Measurements from ENCODE around the gene KANK4. TPM values are rescaled to one million over a fixed set of nuclear protein-coding genes. Genes with fewer than 3 reads are reported as not detected.
"Not testable (repeated sequence)": the region's sequence is repeated elsewhere in the genome, so short reads cannot be mapped to it uniquely, and the experiment has no call there.

KANK4 gene
- total and polyA plus RNA-seq, 9 donors, result 6.6 to 17.1 (median 12.7) TPM

DNA sequence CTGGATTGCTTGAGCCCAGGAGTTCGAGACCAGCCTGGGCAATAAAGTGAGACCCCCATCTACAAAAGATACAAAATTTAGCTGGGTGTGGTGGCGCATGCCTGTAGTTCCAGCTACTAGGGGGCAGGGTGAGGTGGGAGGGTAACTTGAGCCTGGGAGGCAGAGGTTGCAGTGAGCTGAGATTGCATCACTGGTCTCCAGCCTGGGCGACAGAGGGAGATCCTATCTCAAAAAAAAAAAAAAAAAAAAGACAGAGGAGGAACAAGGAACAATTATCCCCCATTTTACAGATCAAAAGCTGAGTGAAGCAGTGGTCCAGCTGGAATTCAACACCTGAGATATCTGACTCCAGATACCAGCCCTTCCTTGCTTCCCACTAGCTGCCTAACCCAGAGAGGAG lies 89.8 kb downstream of the KANK4 start:
- no peak for DNase-seq
- Histone ChIP-seq H3K4me1 (ENCODE audit: control insufficient read depth, insufficient read depth, low read length) (peaks cover 24% of the 10 kb centered on the region), H3K9me3 (replicated peaks; ENCODE audit: control insufficient read depth, low read depth, low read length) (no peaks in the 10 kb centered on the region), H3K4me3 (ENCODE audit: low read length) (no peak overlapping the region), H3K27ac (ENCODE audit: low read length) (no peak overlapping the region), H3K27me3 (ENCODE audit: control insufficient read depth, insufficient read depth, low read length) (no peaks in the 10 kb centered on the region), H3K36me3 (ENCODE audit: control insufficient read depth, insufficient read depth, low read length) (no peaks in the 10 kb centered on the region)
- WGBS (ENCODE audit: insufficient coverage), result no CpG with 5 or more reads among the region's 3 CpGs

DNA sequence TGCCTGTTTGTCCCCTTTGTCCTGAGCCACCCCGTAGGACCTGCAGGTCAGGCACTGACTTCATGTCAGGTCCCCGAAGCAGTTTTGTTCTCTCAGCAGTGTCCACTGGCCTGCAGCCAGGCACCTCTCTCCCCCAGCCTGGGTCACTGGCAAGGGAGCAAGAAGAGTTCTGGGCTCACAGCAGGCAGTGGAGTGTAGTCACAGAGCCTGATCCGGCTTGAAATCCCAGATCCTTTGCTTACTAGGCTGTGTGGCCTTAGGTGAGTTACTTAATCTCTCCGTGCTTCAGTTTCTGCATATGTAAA lies 90.4 kb downstream of the KANK4 start:
- no peak overlapping the region for H3K4me3 ChIP-seq (ENCODE audit: low read length)
- H3K9me3 ChIP-seq (replicated peaks; ENCODE audit: control insufficient read depth, low read depth, low read length), result no peaks in the 10 kb centered on the region
- H3K4me1 ChIP-seq (ENCODE audit: control insufficient read depth, insufficient read depth, low read length), result peaks cover 24% of the 10 kb centered on the region
- no peaks in the 10 kb centered on the region for H3K36me3 ChIP-seq (ENCODE audit: control insufficient read depth, insufficient read depth, low read length)
- DNase-seq, result peak; percentile 24
- peak overlapping the region; percentile 44 for H3K27ac ChIP-seq (ENCODE audit: low read length)
- no peaks in the 10 kb centered on the region for H3K27me3 ChIP-seq (ENCODE audit: control insufficient read depth, insufficient read depth, low read length)
- 65% methylated on average over 3 of the region's 4 CpGs for WGBS (ENCODE audit: insufficient coverage)

DNA sequence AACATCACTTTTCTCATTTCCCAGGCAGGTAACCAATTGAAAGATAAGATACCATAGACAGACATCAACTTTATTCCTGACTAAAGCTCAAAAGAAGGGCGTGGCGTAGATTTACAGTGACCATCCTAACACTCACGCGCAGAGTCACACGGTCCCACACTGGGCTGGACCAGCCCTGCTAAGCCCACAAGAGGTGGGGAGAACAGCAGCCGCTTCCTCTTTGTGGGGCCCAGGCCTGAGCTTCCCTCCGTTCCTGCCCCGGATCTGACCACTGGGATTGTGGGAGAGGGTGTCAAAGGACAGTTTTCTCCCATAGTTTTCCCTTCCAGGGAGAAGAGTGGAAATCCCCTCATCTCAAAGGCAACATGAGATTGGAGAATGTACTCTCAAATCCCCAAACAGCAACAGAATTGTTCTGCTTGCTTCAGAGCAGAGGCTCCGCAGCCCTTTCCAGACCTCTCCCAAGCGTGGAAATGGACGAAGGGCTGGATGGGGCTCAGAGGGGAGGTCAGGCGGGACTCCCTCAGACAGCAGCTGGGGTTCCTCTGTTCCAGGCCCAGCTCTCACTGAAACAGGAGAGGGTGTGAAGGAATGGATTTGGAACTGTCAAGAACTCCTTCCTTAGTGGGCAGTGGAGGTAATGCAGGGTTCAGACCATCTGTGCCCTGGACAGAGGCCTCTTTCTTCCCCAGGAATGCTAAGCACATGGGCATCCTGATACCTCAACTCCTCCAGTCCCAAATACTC lies 90.9 kb downstream of the KANK4 start:
- Histone ChIP-seq H3K27ac (ENCODE audit: low read length) (peak overlapping the region; percentile 44), H3K4me1 (ENCODE audit: control insufficient read depth, insufficient read depth, low read length) (peaks cover 24% of the 10 kb centered on the region), H3K4me3 (ENCODE audit: low read length) (no peak overlapping the region), H3K36me3 (ENCODE audit: control insufficient read depth, insufficient read depth, low read length) (no peaks in the 10 kb centered on the region), H3K9me3 (replicated peaks; ENCODE audit: control insufficient read depth, low read depth, low read length) (no peaks in the 10 kb centered on the region), H3K27me3 (ENCODE audit: control insufficient read depth, insufficient read depth, low read length) (no peaks in the 10 kb centered on the region)
- DNase-seq, result peak; percentile 65
- 85% methylated on average over 4 of the region's 12 CpGs for WGBS (ENCODE audit: insufficient coverage)

DNA sequence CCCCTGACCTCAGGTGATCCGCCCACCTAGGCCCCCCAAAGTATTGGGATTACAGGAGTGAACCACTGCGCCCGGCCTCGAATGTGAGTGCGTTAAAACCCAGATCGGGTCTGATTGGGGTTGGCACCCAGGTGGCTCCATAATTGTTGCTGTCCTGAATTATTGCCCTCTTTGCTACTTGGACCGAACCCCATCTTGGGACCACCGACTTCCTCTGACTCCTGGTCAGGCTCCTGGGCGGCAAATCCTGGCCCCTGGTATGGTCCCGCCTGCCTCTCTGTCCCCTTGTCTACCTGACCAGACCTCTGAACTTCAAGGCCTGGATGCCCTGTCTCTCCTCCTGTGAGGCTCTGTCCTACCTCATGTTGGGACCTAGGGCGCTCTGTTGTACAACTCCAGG lies 91.7 kb downstream of the KANK4 start:
- no peak for DNase-seq
- Histone ChIP-seq H3K9me3 (replicated peaks; ENCODE audit: control insufficient read depth, low read depth, low read length) (no peaks in the 10 kb centered on the region), H3K27ac (ENCODE audit: low read length) (no peak overlapping the region), H3K4me3 (ENCODE audit: low read length) (no peak overlapping the region), H3K36me3 (ENCODE audit: control insufficient read depth, insufficient read depth, low read length) (no peaks in the 10 kb centered on the region), H3K4me1 (ENCODE audit: control insufficient read depth, insufficient read depth, low read length) (peaks cover 17% of the 10 kb centered on the region), H3K27me3 (ENCODE audit: control insufficient read depth, insufficient read depth, low read length) (no peaks in the 10 kb centered on the region)
- 81% methylated on average over 11 of the region's 11 CpGs for WGBS (ENCODE audit: insufficient coverage)

DNA sequence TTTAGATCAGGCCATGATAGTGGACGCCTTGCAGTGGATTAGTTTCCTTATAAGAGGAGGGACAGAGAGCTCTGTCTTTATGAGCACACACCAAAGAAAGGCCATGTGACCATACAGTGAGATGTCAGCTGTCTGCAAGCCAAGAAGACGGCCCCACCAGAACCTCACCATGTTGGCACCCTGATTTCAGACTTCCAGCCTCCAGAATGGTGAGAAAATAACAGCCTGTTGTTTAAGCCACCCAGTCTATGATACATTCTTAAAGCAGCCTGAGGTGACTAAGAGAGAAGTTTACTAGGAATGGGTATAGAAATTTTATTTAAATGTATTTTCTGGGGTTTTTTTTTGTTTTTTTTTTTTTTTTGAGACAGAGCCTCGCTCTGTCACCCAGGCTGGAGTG lies 95.1 kb downstream of the KANK4 start:
- 80% methylated on average over 1 of the region's 3 CpGs for WGBS (ENCODE audit: insufficient coverage)
- H3K9me3 ChIP-seq (replicated peaks; ENCODE audit: control insufficient read depth, low read depth, low read length), result no peaks in the 10 kb centered on the region
- no peaks in the 10 kb centered on the region for H3K36me3 ChIP-seq (ENCODE audit: control insufficient read depth, insufficient read depth, low read length)
- peaks cover 13% of the 10 kb centered on the region for H3K4me1 ChIP-seq (ENCODE audit: control insufficient read depth, insufficient read depth, low read length)
- H3K27me3 ChIP-seq (ENCODE audit: control insufficient read depth, insufficient read depth, low read length), result no peaks in the 10 kb centered on the region
- H3K4me3 ChIP-seq (ENCODE audit: low read length), result no peak overlapping the region
- no peak for DNase-seq
- H3K27ac ChIP-seq (ENCODE audit: low read length), result no peak overlapping the region

DNA sequence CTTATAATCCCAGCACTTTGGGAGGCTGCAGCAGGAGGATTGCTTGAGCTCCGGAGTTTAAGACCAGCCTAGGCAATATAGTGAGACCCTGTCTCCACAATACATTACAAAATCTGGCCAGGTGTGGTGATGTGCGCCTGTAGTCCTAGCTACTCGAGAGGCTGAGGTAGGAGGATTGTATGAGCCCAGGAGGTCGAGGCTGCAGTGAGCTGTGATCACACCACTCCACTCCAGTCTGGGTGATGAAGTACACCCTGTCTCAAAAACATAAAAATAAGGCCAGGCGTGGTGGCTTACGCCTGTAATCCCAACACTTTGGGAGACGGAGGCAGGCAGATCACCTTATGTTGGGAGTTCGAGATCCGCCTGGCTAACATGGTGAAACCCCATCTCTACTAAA lies 96.9 kb downstream of the KANK4 start:
- Histone ChIP-seq H3K4me1 (ENCODE audit: control insufficient read depth, insufficient read depth, low read length) (no peaks in the 10 kb centered on the region), H3K4me3 (ENCODE audit: low read length) (no peak overlapping the region), H3K36me3 (ENCODE audit: control insufficient read depth, insufficient read depth, low read length) (no peaks in the 10 kb centered on the region), H3K9me3 (replicated peaks; ENCODE audit: control insufficient read depth, low read depth, low read length) (no peaks in the 10 kb centered on the region), H3K27ac (ENCODE audit: low read length) (no peak overlapping the region), H3K27me3 (ENCODE audit: control insufficient read depth, insufficient read depth, low read length) (no peaks in the 10 kb centered on the region)
- no peak for DNase-seq
- WGBS (ENCODE audit: insufficient coverage), result no CpG with 5 or more reads among the region's 9 CpGs

DNA sequence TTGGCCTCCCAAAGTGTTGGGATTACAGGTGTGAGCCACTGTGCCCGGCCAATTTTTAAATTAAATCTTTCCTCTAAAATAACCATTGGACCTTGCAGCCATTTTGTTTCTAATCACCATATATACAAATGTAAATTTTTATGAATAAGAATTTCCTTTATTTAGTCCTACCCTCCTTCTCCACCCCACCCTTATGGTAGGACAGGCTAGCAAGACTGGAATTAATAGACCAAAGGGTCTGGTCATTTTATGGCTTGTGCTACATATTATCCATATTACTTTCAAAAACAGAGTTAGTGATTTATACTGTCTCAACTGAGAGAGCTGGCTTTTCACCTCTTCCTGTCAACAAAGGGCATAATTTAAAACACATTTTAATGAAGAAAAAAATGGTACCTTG lies 98.1 kb downstream of the KANK4 start:
- no peaks in the 10 kb centered on the region for H3K27me3 ChIP-seq (ENCODE audit: control insufficient read depth, insufficient read depth, low read length)
- H3K36me3 ChIP-seq (ENCODE audit: control insufficient read depth, insufficient read depth, low read length), result no peaks in the 10 kb centered on the region
- H3K4me1 ChIP-seq (ENCODE audit: control insufficient read depth, insufficient read depth, low read length), result no peaks in the 10 kb centered on the region
- no peaks in the 10 kb centered on the region for H3K9me3 ChIP-seq (replicated peaks; ENCODE audit: control insufficient read depth, low read depth, low read length)
- no peak overlapping the region for H3K4me3 ChIP-seq (ENCODE audit: low read length)
- DNase-seq, result no peak
- no CpG with 5 or more reads among the region's 1 CpG for WGBS (ENCODE audit: insufficient coverage)
- no peak overlapping the region for H3K27ac ChIP-seq (ENCODE audit: low read length)

DNA sequence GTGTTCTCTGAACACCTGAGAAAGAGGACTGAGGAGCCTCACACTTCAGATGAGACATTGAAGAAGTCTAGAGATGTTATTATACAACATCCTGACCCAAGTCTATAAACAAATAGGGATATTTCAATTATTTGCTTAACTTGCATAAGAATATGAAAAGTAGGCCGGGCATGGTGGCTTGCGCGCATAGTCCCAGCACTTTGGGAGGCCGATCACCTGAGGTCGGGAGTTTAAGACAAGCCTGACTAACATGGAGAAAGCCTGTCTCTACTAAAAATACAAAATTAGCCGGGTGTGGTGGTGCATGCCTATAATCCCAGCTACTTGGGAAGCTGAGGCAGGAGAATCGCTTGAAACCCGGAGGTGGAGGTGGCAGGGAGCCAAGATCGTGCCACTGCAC lies 98.8 kb downstream of the KANK4 start:
- not testable (repeated sequence) for H3K36me3 ChIP-seq (ENCODE audit: control insufficient read depth, insufficient read depth, low read length); H3K9me3 ChIP-seq (replicated peaks; ENCODE audit: control insufficient read depth, low read depth, low read length); H3K4me3 ChIP-seq (ENCODE audit: low read length); H3K4me1 ChIP-seq (ENCODE audit: control insufficient read depth, insufficient read depth, low read length); DNase-seq; H3K27ac ChIP-seq (ENCODE audit: low read length); H3K27me3 ChIP-seq (ENCODE audit: control insufficient read depth, insufficient read depth, low read length)
- WGBS (ENCODE audit: insufficient coverage), result 100% methylated on average over 4 of the region's 9 CpGs

DNA sequence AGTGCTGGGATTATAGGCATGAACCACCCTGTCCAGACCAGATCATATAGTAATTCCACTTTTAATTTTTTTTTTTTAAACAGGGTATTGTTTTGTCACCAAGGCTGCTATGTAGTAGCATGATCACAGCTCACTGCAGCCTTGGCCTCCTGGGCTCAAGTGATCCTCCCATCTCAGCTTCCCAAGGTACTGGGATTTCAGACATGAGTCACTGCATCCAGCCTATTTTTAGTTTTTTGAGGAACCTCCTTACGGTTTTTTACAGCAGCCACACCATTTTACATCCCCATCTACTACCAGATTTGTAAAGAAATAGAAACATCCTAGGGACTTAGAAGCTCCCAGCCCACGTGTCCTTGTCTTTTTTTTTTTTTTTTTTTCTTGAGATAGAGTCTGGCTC lies 100.6 kb downstream of the KANK4 start:
- no peak overlapping the region for H3K4me3 ChIP-seq (ENCODE audit: low read length)
- H3K4me1 ChIP-seq (ENCODE audit: control insufficient read depth, insufficient read depth, low read length), result no peaks in the 10 kb centered on the region
- H3K27me3 ChIP-seq (ENCODE audit: control insufficient read depth, insufficient read depth, low read length), result no peaks in the 10 kb centered on the region
- no peaks in the 10 kb centered on the region for H3K36me3 ChIP-seq (ENCODE audit: control insufficient read depth, insufficient read depth, low read length)
- no peaks in the 10 kb centered on the region for H3K9me3 ChIP-seq (replicated peaks; ENCODE audit: control insufficient read depth, low read depth, low read length)
- DNase-seq, result no peak
- no CpG with 5 or more reads among the region's 2 CpGs for WGBS (ENCODE audit: insufficient coverage)
- no peak overlapping the region for H3K27ac ChIP-seq (ENCODE audit: low read length)

DNA sequence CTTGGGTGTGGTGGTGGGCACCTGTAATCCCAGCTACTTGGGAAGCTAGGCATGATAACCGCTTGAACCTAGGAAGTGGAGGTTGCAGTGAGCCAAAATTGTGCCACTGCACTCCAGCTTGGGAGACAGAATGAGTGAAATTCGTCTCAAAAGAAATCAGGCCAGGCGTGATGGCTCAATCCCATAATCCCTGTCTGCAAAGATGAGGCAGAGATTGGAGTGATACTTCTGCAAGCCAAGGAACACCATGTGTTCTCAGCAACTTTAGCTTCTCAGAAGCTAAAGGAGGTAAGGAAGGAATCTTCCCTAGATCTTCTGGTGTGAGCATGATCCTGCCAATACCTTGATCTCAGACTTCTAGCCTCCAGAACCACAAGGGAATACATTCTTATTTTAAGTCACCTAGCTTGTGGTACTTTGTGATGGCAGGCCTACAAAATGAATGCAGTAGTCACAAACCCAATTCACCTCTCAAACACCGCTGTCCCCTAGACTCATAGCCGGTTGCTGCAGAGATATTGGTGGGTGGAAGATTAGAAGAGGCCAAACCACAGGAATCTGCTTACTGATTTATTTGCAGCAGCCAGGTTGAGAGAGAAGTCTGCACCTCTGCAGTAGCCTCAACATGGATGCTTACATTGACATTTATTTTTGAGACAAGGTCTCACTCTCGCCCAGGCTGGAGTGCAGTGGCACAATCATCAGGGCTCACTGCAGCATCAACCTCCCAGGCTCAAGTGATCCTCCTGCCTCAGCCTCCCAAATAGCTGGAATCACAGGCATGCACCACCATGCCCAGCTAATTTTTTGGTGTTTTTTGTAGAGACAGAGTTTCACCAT lies 105.9 kb downstream of the KANK4 start:
- Histone ChIP-seq H3K27me3 (ENCODE audit: control insufficient read depth, insufficient read depth, low read length) (no peaks in the 10 kb centered on the region), H3K9me3 (replicated peaks; ENCODE audit: control insufficient read depth, low read depth, low read length) (peaks cover 18% of the 10 kb centered on the region), H3K36me3 (ENCODE audit: control insufficient read depth, insufficient read depth, low read length) (peaks cover 2% of the 10 kb centered on the region), H3K4me1 (ENCODE audit: control insufficient read depth, insufficient read depth, low read length) (no peaks in the 10 kb centered on the region), H3K4me3 (ENCODE audit: low read length) (no peak overlapping the region), H3K27ac (ENCODE audit: low read length) (no peak overlapping the region)
- 82% methylated on average over 3 of the region's 6 CpGs for WGBS (ENCODE audit: insufficient coverage)
- no peak for DNase-seq

All from muscle of leg (tissue), 11 donors.